ENCODE results near the gene FOXK1.
"Not testable (repeated sequence)": the region's sequence is repeated elsewhere in the genome, so short reads cannot be mapped to it uniquely, and the experiment has no call there.

Gene FOXK1

DNA sequence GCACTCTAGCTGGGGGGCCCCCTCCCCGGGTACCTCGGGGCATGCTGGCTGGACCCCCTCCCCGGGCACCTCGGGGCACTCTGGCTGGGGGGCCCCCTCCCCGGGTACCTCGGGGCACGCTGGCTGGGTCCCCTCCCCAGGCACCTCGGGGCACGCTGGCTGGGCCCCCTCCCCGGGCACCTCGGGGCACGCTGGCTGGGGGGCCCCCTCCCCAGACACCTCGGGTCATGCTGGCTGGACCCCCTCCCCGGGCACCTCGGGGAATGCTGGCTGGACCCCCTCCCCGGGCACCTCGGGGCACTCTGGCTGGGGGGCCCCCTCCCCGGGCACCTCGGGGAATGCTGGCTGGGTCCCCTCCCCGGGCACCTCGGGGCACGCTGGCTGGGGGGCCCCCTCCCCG lies 120.5 kb downstream of the FOXK1 start:
- DNase-seq = not testable (repeated sequence)

DNA sequence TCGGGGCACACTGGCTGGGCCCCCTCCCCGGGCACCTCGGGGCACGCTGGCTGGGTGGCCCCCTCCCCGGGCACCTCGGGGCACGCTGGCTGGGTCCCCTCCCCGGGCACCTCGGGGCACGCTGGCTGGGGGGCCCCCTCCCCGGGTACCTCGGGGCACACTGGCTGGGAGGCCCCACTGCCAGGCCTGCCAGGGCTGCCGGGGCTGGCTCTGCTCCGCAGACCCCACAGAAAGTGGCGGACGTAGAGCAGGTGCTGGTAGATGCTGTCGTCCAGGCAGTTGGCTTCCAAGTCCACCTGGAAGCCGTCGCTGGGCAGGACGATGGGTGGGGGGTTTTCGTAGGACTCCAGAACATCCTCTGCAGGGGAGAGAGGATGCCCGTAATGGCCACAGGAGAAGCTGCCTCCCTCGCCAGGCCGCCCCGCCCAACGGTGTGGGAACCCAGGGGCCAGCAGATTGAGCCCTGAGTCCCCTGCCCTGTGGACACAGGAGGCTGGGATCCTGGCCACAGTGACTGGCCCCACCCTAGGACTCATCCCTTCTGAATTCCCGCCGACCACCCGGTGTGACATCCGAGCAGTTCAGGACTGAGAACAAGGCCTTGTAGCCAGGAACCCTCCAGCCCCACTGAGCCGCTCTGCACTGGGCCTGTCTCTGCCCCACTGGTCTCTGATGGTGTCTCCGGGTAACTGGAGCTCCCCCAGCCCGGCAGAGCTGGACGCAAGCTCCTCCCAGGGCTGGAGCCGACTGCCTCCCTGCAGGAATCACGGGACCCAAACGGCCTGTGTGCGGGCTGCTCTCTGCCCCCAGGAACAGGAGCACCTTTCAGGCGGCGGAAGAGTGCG lies 121.5 kb downstream of the FOXK1 start:
- no peak for DNase-seq

DNA sequence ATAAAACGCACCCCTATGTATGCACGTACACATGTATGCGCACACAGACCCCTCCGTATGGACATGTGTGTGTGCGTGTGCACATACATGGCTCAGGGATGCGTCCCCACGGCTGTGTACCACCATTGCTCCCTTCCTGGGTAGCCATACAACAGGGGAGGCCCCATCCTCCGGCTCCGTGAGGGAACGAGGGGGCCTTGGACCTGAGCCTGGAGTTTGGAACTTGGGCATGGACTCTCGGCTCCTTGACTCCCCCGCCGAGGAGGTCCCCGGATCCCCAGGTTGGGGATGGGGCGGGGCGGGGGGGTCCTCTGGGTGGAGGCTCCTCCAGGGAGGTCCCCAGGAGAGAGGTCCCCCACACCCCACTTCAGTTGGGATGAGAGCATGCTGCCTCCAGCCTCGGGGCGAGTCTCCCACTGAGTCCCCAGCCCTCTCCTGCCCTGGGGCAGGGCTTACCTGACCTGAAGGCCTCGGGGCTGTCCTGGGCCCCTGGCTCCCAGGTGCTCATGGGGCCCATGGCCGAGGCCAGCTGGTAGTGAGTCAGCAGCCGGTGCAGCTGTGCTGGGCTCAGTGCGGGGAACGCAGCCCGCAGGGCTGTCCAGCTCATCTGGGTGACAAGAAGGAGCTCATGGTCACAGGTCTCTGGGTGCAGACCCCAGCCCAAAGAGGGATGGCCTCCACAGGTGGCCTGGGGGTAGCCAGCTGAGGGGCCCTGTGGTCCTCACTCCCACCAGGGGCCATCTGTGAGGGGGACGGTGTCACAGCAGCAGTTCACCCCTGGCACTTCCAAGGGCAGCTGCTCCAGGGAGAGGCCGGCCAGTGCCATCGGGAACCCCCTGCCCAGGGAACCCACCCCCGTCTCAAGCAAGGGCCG lies 123.3 kb downstream of the FOXK1 start:
- no peak for DNase-seq

DNA sequence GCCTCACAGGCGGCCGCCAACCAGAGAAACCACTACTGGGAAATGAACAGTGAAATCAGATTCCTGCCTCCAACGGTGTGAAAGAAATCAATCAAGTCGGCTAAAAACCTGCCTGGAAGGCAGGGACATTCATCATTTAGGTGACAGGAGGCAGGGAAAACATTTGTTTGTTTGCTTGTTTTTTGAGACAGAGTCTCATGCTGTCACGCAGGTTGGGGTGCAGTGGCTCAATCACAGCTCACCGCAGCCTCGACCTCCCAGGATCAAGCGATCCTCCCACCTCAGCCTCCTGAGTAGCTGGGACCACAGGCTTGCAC lies 123.8 kb downstream of the FOXK1 start:
- no peak for DNase-seq

DNA sequence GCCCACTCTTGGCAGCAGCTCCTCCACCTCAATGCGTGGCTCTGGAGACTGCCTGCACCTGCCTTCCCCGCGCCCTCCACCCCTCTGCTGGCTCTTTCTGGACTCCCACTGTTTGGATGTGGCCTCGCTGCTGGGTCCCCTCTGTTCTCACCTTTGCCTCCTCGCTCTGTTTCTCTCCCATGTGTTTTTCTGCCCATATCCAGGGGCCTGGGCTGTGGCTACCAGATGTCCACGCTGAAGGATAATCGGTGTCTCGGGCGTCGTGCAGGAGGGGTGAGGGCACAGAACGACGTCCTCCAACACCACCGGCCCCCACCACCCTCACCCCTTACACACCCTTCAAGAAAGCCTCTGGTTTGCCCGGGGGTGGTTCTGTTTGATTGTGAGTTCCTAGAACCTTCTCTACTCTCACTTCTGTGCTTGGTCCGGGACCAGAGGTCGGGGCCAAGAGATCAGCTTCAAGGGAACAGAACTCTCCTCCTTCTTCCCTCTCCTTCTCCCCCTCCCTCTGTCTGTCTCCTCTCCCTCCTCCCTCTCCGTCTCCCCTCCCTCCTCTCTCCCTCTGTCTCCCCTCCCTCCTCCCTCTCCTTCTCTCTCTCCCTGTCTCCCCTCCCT lies 125.0 kb downstream of the FOXK1 start:
- no peak for DNase-seq

DNA sequence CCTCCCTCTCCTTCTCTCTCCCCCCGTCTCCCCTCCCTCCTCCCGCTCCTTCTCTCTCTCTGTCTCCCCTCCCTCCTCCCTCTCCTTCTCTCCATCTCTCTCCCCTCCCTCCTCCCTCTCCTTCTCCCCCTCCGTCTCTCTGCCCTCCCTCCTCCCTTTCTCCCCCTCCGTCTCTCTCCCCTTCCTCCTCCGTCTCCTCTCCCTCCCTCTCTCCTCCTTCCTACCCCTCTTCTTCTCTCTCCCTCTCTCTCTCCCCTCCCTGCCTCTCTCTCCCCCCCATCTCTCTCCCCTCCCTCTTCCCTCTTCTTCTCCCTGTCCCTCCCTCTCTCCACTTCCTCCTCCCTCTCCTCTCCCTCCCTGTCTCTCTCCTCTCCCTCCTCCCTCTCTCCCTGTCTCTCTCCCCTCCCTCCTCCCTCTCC lies 125.5 kb downstream of the FOXK1 start:
- no peak for DNase-seq

DNA sequence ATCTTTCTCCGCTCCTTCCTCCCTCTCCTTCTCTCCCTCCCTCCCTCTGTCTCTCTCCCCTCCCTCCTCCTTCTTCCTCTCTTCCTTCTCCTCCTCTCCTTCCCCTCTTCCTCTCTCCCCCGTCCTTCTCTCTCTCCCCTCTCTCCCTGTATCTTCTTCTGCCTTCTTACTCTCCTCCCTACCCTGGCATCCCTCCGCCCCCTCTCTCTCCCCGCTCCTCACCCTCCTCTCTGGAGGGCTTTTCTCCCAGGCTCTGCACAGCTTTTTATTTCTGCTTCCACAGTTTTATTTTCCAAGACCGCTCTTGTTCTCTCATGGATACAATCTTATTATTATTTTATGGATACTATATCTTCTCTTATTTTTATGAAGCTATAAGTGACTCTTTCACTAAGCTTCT lies 125.9 kb downstream of the FOXK1 start:
- DNase-seq = no peak

DNA sequence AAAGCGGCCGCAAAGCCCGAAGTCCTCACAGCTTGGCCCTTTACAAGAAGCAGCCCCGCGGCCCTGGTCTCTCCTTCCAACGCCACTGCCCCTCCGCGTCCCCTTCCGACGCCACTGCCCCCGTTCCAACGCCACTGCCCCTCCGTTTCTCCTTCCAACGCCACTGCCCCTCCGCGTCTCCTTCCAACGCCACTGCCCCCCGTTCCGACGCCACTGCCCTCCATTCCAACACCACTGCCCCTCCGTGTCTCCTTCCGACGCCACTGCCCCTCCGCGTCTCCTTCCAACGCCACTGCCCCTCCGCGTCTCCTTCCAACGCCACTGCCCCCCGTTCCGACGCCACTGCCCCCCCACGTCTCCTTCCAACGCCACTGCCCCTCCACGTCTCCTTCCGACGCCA lies 126.5 kb downstream of the FOXK1 start:
- DNase-seq = no peak

DNA sequence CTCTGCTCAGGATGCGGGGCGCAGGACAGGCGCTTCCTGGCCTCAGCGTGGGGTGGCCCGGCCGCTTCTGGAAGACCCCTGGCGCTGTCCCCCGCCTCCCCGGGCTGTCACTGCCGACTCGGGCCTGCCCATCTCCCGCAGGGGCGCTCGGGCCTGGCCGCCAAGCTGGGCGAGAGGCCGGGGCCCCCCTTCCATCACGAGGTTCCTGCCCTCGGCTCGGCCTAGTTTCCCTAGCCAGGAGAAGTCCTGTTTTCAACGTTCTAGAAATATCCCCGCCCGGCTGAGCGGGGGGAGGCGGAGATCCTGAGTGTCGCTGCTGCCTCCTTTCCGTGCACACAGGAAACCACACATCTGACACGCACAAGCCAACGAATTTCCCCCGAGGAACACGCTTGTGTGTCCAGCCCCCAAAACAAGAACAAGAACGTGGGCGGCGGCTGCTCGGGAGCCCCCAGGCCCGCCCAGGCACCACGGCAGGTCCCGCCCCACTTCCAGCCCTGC lies 127.0 kb downstream of the FOXK1 start:
- DNase-seq = peak; percentile 52

DNA sequence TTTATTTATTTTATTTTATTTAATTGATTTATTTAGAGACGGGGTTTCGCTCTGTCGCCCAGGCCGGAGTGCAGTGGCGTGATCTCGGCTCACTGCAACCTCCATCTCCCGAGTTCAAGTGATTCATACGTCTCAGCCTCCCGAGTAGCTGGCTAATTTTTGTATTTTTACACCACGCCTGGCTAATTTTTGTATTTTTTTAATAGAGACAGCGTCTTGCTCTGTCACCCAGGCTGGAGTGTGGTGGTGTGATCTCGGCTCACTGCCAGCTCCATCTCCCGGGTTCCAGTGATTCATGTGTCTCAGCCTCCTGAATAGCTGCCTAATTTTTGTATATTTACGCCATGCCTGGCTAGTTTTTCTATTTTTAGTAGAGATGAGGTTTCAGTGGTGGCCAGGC lies 127.6 kb downstream of the FOXK1 start:
- no peak for DNase-seq

DNA sequence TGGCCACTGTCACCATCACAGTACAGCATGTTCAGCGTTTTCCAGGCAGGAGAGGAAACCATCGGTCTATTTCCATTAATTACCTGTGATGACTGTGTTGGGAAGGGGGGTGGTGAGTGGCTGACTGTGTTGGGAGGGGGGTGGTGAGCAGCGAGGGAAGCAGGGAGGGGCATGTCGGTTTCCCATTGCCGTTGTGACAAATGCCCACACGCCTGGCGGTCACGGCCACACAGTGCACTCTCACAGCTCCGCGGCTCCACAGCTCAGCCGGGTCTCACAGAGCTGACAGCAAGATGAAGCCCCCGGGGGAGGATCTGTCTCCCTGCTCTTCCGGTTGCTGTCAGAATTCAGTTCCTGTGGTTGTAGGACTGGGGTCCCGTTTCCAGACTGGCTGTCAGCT lies 132.3 kb downstream of the FOXK1 start:
- no peak for DNase-seq

DNA sequence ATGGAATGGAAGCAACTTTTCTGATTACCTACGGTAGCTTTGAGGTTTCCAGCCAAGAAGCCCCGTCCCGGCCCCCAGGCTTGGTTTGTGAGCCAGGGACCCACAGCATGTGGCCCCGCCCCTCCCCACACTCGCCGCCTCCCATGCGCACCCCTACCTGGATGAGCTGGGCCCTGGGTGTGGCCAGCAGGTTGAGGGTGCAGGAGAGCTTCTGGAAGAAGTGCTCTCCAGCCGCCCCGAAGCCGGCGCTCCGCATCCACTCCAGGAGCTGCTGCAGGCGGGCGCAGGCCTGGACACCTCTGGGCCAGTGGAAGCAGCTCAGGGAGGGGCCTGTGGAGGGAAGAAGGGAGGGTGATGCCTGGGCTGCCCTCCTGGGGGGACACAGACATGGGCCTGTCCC lies 133.0 kb downstream of the FOXK1 start:
- DNase-seq = no peak

DNA sequence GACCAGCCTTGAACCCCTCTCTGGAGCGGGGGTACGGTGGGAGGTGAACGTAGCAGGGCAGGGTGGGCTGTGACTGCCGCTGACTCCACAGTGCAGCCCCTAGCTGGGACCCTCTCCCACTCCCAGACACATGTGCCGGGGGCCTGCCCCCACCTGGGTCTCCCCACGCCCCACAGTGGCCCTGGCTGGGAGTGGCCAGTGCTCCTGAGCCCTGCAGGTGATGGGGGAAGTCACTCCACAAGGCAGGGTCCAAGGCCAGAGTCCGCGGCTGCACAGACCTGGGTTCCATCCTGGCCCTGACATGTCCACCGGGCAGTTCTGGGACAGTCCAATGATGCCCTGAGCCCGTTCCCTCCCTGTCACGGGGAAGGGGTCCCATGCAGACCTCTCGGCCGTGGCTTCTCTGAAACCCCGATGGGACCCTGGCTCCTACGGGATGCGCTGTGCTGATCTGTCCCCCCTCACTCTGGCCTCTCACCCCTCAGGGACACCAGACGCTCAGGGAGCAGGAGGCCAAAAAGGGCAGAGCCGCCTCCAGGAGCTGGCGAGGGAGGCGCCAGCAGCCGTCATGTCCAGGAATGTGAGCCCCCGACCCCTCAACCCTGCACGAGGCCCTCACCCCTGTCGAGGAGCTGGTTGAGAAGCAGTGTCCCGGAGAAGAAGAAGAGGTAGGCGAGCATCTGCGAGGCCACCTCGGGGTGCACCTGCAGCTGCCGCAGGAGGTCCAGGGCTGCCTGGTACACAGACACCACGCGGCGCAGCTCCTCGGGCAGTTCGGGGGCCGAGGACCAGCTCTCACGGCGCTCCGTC lies 133.7 kb downstream of the FOXK1 start:
- no peak for DNase-seq

DNA sequence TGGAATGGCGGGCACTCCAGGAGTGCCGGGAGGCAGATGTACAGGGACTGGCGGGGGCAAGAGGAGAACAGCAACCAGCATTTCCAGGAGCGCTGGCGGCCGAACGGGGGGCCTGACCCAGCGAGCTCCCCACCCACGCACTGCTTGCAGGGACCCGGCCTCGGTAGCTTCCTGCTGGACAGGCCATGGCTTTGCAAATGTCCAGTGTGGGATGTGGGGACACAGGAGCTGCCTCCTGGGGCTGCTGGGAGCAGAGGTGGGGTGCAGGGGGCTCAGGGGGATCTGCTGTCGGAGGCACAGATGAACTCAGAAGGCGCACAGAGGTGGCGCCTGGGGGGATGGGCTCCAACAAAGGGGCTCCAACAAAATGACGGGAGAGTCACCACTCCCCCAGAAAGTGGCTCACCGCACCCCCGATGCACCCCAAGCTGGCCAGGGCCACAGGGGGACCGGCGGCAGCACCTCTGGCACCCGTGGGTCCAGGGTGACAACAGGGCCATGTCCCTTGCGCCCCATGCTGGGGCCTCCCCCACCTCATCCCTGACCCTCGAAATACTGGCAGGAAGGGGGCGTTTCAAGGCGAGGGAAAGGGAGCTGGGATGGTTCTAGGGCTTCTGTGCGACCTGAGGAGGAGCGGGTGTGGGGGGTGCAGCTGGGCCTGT lies 134.5 kb downstream of the FOXK1 start:
- no peak for DNase-seq

DNA sequence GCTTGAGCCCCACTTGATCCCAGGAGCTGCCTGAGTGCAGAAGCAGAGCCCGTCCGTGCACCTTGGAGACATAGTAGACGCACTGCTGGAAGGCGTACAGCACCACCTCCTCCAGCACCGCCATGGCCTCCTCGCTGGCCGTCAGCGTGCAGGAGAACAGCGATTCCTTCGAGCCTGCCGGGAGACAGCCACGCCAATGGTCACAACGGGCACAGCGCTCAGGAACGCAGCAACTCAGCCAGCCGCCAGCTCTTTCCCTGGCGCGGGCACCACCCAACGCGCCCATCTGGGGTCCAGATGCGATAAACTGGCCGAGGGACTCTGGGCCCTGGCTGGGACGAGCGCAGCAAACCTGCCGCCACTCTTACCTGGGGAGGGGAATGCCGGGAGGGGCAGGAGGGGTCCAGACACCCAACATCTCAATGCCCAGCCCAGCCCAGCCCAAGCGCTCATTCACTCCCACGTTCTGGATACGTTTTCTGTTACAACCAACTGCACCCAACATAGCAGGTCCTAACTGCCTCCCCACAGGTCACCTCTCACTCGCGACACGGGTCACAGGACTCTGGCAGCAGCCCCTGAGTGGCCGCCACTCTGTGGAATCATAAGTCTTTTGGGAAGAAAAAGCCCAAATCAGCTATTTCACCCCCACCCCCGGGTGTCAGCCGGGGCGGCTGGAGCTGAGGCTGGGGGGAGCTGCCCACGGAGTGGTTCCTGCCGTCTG lies 135.2 kb downstream of the FOXK1 start:
- DNase-seq = no peak

DNA sequence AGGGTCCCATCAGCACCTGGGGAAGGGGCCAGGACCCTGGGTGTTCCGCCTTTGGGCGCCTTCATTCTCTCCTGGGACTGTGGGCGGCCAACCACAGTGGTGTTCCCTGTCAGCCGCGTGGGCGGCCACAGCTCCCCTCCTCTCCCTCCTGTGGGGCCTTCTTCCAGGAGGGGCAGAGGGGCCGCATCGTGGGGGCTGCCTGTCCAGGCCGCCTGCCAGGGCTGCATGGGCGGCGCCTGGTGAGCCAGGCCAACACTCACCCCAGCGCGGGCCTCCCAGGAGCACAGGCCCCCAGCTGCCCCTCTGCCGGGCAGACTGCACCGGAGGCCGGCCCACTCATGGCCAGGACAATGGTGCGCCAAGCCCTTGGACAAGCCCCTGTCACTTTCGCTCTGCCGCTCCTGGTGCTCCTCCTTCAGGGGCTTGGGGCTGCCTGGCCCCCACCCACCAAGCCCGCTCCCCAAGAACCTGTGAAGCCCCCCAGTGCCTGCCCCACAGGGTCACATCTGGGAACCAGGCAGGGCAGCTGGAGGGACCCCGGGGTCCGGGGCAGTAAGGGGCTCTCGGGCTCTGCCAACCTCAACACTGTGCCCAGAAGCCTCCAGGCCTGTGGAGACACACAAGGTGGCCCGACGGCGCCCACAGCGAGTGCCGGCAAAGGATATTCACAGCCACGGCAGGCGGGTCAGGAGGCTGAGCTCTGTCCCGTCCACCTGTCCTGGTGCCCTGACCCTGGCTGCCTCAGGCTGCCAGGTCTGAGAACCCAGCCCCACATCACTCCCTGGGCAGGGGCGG lies 136.1 kb downstream of the FOXK1 start:
- DNase-seq = no peak

DNA sequence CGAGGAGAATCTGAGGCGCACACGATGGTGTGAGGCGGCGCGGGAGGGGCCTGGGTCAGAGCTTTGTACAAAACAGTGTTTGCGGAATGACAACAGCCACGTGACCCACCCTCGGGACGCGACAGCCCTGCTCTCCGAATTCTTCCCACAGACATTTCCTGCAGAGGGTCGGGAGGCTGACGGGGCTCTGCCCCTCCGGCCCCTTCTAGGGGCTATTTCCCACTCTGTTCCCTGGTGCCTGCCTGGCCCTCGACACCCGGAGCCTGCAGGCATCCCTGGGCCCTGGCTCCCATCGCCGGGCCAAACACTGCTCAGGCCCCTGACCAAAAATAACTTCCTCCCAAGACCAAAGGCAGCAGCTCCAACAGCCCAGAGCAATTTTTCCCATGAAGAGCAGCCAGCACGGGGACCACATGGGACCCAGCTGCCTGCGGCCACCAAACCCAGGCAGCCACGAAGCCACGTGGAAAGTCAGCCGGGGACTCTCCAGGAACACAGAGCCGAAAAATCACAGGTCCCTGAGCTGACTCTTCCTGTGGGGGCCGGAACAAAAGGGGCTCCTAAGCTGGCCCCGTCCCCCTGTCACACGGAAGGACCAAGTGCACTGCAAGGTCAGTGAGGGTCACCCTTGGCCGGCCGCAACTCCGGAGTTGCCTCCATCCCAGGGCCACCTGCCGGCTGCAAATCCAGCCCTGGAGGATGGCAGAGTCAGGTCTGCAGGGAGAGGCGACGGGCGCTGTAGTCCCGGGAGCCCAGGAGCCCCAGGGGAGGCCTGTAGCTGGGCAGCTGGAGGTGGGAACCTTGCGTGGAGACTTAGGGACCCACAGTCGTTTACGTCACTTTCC lies 137.7 kb downstream of the FOXK1 start:
- DNase-seq = no peak

DNA sequence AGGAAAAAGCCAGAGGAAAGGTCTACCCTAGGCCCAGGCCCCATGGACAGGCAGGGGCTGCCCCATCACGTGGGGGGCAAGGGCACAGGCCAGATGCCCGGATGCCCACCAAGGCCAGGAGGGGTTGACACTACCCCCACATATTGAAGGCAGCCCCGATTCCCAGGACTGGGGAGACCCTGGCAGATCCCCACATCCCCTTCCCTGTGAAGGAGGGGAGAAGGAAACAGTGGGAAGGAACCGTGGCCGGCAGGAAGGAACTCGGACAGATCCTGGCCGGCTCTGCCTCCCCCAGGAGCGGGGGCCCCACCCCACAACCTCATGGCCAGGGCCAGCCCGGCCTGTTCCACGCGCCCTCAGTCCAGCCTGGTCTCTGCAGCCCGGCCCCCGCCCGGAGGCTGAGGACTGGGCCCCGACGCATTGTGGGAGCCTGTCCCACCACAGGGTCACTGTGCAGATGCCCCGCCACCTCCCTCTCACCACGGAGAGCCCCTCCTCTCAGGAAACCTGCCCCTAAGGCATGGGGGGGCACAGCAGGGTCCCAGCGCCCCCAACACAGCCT lies 138.4 kb downstream of the FOXK1 start:
- DNase-seq = no peak
